DOHH2 (cell line): Measurements from ENCODE around the gene CRIM1.

Source experiments
- H3F3A ChIP-seq: fragments of 200-600 bp; sonication (generic), shearing (Covaris generic); 2 replicates; pipeline ENCODE4 v1.6.0; 2016; ENCODE audit warnings: antibody characterized with exemption, mild to moderate bottlenecking; ENCODE audit not compliant: control insufficient read depth, insufficient read depth
- H3K27ac ChIP-seq: fragments of 200-600 bp; sonication (generic); 2 replicates; pipeline ENCODE4 v1.5.1; 2014; ENCODE audit warnings: low read depth, mild to moderate bottlenecking, low read length, moderate library complexity
- H3K27me3 ChIP-seq: fragments of 200-600 bp; sonication (generic); 2 replicates; pipeline ENCODE4 v1.6.1; 2014; ENCODE audit warnings: mild to moderate bottlenecking, low read length, mixed read lengths; ENCODE audit not compliant: control insufficient read depth
- H3K36me3 ChIP-seq: fragments of 200-600 bp; sonication (generic); 2 replicates; pipeline ENCODE4 v1.6.1; 2014; ENCODE audit warnings: mild to moderate bottlenecking, low read length, moderate library complexity, mixed read lengths; ENCODE audit not compliant: control insufficient read depth
- H3K4me1 ChIP-seq: fragments of 200-600 bp; sonication (generic); 2 replicates; pipeline ENCODE4 v1.6.1; 2014; ENCODE audit warnings: mild to moderate bottlenecking, low read length, mixed read lengths; ENCODE audit not compliant: control insufficient read depth
- H3K4me2 ChIP-seq: fragments of 200-600 bp; sonication (generic); 2 replicates; pipeline ENCODE4 v1.6.0; 2014; ENCODE audit warnings: mild to moderate bottlenecking, low read length, moderate library complexity
- H3K4me3 ChIP-seq: fragments of 200-600 bp; sonication (generic); 2 replicates; pipeline ENCODE4 v1.5.1; 2014; ENCODE audit warnings: mild to moderate bottlenecking, low read length, mixed read lengths
- H3K79me2 ChIP-seq: fragments of 200-600 bp; sonication (generic); 2 replicates; pipeline ENCODE4 v1.6.1; 2014; ENCODE audit warnings: mild to moderate bottlenecking, low read length, mixed read lengths; ENCODE audit not compliant: control insufficient read depth
- H3K9me2 ChIP-seq: fragments of 200-600 bp; sonication (generic); replicated peaks from 2 replicates; pipeline ENCODE4 v1.6.1; 2014; ENCODE audit warnings: mild to moderate bottlenecking, low read length, mixed read lengths; ENCODE audit not compliant: control insufficient read depth
- H3K9me3 ChIP-seq: fragments of 200-600 bp; sonication (generic); 2 replicates; pipeline ENCODE4 v1.6.1; 2014; ENCODE audit warnings: antibody characterized with exemption, low read length, mixed read lengths; ENCODE audit not compliant: control insufficient read depth, insufficient read depth
- H4K20me1 ChIP-seq: fragments of 200-600 bp; sonication (generic); 2 replicates; pipeline ENCODE4 v1.6.0; 2014; ENCODE audit warnings: low read depth, mild to moderate bottlenecking, antibody characterized with exemption, low read length, moderate library complexity; ENCODE audit not compliant: control insufficient read depth, insufficient read depth
- CTCF ChIP-seq: fragments of 200-600 bp; sonication (generic); IDR thresholded peaks from one replicate; pipeline ENCODE4 v1.5.1; 2014; ENCODE audit warnings: antibody characterized with exemption, mild to moderate bottlenecking, low read depth, low read length; ENCODE audit not compliant: poor library complexity, severe bottlenecking
- EZH2phosphoT487 ChIP-seq: fragments of 200-600 bp; sonication (generic); IDR thresholded peaks from 2 replicates; pipeline ENCODE4 v1.6.1; 2017; ENCODE audit warnings: borderline replicate concordance, mild to moderate bottlenecking, antibody characterized with exemption, low read length, moderate library complexity, mixed read lengths

CRIM1 gene

GRCh38 chr2:36572719-36573059, 217.1 kb downstream of the CRIM1 start:
- Histone ChIP-seq H3K4me1 (no peaks in the 10 kb centered on the region), H3K27ac (no peak overlapping the region), H3K36me3 (peaks cover 24% of the 10 kb centered on the region), H3K27me3 (no peaks in the 10 kb centered on the region), H3K9me2 (no peaks in the 10 kb centered on the region), H3K79me2 (no peaks in the 10 kb centered on the region), H3K4me3 (no peak overlapping the region), H4K20me1 (no peaks in the 10 kb centered on the region), H3K4me2 (no peak overlapping the region), H3F3A (no peaks in the 10 kb centered on the region), H3K9me3 (no peaks in the 10 kb centered on the region)
- no peak for TF ChIP-seq CTCF
- no peak for TF ChIP-seq EZH2phosphoT487

GRCh38 chr2:36573165-36573564, 217.6 kb downstream of the CRIM1 start:
- Histone ChIP-seq H3K4me2 (no peak overlapping the region), H3K79me2 (no peaks in the 10 kb centered on the region), H4K20me1 (no peaks in the 10 kb centered on the region), H3K9me2 (no peaks in the 10 kb centered on the region), H3K27ac (no peak overlapping the region), H3K4me3 (no peak overlapping the region), H3K4me1 (no peaks in the 10 kb centered on the region), H3K36me3 (peaks cover 29% of the 10 kb centered on the region), H3K27me3 (no peaks in the 10 kb centered on the region), H3K9me3 (no peaks in the 10 kb centered on the region), H3F3A (no peaks in the 10 kb centered on the region)
- TF ChIP-seq CTCF (no peak), EZH2phosphoT487 (no peak)

- TF ChIP-seq EZH2phosphoT487 (no peak), CTCF (no peak)
- no peaks in the 10 kb centered on the region for H4K20me1 ChIP-seq
- H3K4me3 ChIP-seq: no peak overlapping the region
- H3K27me3 ChIP-seq: no peaks in the 10 kb centered on the region
- H3F3A ChIP-seq: no peaks in the 10 kb centered on the region
- no peaks in the 10 kb centered on the region for H3K79me2 ChIP-seq
- H3K4me1 ChIP-seq: no peaks in the 10 kb centered on the region
- no peak overlapping the region for H3K27ac ChIP-seq
- H3K36me3 ChIP-seq: peaks cover 34% of the 10 kb centered on the region
- no peak overlapping the region for H3K4me2 ChIP-seq
- no peaks in the 10 kb centered on the region for H3K9me3 ChIP-seq
- H3K9me2 ChIP-seq: no peaks in the 10 kb centered on the region
These were observed 219.0 kb downstream of the CRIM1 start for GRCh38 chr2:36574560-36574959.

- Histone ChIP-seq H3K4me3 (no peak overlapping the region), H4K20me1 (no peaks in the 10 kb centered on the region), H3K4me2 (no peak overlapping the region), H3K79me2 (no peaks in the 10 kb centered on the region), H3K27ac (no peak overlapping the region), H3F3A (no peaks in the 10 kb centered on the region), H3K9me2 (no peaks in the 10 kb centered on the region), H3K36me3 (peaks cover 61% of the 10 kb centered on the region), H3K27me3 (no peaks in the 10 kb centered on the region), H3K9me3 (no peaks in the 10 kb centered on the region), H3K4me1 (no peaks in the 10 kb centered on the region)
- TF ChIP-seq EZH2phosphoT487 (no peak), CTCF (no peak)
These were observed 222.3 kb downstream of the CRIM1 start for GRCh38 chr2:36577884-36578283.
